UCSD-AML1 (cell line): ENCODE measurements around the gene LINS1.
A peak's percentile ranks its signal among the peaks of the same experiment; 100 is the strongest.
"Not testable (repeated sequence)": the region's sequence is repeated elsewhere in the genome, so short reads cannot be mapped to it uniquely, and the experiment has no call there.

Experiments
- DNase-seq: peaks from one replicate; lab custom pipeline; 2025; ENCODE audit not compliant: unreplicated experiment; lab: John Stamatoyannopoulos, UW

The LINS1 gene

DNA sequence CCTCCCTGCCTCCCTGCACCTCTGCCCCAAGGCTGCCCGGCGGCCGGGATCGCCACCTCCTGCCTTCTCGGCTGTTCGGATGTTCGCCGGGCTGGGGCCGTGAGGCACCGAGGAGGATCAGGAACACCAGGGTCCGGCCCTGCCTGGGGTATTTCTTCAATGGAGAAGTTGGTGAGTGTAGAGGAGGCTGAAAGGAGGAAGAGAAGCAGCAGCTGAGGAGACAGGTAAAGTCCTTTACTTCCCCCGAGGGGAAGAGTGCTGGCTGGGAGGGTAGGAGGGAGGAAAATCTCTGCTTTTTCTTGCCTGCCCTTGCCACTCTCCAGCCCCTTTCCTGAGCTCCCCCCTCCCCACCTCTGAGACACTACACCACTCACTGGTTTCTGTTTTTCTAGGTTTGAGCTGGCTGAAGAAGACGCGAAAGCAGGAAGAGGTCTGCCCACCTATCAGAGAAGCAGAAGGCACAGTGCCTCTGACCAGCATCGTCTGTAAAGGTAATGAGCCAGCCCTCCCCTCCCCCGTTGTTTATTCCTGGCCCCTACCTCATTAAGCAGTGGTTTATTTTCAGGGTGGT, 924 bp upstream of the LINS1 start:
- no peak for DNase-seq

DNA sequence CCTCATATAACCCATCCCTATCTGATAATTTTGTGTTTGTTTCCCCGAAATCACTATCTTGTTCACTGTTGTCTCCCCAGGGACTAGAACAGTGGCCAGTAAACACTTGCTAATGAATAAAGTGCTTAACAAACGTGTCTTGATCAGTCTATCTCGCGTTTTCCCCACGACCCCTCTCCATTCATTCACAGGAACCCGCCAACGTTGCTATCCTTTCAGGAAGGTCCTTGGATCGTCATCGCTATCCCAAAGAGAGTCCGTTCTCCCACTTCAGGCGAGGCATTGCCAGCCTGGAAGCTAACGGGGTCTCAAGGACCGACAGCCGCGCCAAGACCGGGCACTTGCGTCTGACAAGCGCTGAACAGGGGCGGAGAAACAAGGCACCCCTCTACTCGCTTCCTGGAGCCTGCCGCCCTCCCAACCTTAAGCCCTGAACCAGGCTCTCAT, 344 bp downstream of the LINS1 start:
- no peak for DNase-seq

DNA sequence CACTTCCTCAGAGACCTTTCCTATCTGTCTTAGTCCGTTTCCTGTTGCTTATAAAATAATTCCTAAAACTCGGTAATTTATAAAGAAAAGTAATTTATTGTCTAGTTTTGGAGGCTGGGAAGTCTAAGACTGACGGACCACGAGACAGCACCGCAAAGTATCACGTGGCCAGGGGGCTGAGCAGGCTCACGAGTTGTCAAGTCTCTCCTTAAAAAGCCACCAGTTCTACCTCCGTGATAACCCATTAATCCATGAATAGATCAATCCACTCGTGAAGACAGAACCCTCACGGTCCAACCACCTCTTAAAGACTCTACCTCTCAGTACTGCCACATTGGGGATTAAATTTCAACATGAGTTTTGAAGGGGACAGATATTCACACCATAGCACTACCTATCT, 821 bp downstream of the LINS1 start:
- DNase-seq: peak; percentile 16

DNA sequence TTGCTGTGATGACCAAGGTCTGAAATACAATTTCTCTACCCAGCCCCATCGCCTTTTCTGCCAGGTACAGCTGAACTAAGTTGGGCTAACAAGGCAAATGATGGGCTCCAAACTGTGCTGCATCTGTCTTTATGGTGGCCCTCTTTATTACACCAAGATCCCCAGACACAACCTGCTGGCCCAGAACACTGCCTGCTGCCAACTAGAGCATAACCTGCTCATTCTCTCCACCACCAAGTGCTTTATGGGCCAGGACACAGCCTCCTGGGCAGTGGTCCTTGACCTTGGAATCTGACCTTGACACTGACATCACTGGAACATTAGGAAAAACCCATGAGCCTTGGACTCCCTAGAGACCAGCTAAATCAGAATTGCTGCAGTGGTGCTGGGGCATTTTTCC, 3.3 kb downstream of the LINS1 start:
- no peak for DNase-seq

DNA sequence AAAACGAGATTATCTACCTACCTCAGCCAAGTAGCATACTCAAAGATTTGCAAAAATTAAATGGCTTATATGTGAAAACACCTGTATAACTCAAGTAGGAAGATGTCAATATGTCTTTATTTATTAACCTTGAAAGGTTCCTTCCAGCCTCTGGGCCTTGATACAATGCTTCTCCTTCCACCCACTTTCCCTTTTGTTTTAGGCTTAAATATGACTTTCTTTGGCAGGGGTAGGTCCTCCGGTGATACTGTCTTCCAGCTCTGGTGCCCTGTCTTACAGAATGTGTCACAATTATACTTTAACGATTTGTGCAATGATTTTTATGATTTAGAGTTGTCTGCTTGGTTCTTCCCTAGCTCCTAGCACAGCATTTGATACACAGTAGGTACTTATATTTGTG, 4.1 kb downstream of the LINS1 start:
- DNase-seq: no peak

DNA sequence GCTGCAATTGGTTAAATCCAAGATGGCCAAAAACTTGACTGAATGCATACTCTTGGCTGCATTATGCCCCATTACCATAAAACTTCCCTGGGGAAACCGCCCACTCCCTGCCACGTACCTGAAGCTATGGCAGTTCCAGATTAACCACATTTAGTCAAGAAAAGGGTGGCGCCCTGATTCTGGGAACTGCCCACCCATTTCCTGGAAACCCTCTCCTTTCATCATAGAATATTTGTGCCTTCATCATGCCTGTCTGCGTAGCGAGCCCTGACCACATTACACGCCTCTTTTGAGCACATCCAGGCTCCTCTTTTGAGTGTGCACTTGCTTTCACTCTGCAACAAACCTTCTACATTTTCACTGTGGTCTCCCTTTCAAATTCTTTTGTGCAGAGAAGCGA, 5.2 kb downstream of the LINS1 start:
- DNase-seq: peak; percentile 45

DNA sequence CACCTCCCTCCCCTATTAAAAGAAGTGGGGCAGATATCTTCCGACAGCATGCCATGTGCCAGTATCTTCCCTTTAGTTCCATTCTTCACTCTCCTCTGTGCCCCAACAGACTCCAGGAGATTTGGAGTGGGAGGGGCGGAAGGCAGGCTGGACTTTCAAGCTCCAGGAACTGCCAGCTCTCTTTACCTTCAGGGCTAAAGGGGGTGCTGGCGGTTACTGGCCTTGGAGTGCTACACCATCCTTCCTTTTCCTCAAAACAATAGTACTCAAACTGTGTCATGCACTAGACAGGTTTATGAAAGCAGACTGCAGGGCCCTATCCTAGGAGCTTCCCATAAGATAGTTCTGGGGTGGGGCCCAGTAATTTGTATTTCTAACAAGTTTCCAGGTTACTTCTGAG, 6.0 kb downstream of the LINS1 start:
- DNase-seq: no peak

DNA sequence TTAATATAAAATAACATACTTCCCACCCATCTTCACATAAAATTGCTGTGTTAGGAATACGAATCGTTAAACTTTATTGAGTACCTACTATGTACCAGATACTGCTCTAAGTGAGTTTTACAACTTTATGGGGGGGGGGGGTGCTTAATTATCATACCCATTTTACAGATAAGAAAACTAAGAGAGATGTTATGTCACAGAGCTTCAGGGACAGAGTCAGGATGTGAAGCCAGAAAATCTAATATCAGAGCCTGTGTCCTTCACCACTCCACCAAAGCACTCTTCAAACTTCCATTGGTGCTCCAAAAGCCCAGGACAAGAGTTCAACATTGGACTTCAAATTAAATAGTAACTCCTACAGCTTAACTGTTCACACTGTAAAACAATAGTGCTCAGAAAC, 8.6 kb downstream of the LINS1 start:
- DNase-seq: no peak

DNA sequence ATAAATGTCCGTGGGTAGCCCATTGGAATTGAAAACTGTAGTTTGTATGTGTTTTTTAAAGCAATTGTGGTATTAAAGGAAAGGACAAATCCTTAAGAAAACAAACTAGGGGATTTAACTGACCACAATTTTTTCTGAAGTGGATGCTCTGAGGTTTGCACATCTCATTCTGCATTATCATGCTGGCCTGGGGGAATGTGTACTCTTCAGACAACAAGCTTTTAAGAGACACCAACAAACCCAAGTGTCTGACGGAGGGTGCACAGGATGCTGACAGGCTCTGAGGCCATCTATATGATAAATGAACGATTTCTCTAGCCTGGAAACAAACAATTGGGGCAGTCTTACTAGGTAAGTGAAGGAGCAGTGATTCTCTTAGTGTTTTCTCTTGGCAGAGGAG, 9.1 kb downstream of the LINS1 start:
- DNase-seq: no peak

DNA sequence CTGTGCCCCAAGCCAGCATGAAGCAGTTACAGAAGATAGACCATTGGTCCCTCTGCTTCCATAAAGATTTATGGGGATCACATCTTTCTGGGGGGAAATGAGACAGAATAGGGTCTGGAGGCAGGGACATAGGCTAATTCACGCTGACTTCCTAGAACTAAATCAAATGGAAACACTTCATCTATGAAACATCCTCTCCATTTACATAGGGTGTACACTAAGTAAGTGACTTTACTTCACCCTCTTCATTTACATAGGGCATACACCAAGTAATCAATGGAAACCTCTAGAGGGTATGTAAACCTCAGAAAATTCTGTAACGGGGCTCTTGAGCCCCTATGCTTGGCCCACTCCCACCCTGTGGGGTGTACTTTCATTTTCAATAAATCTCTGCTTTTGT, 10.1 kb downstream of the LINS1 start:
- no peak for DNase-seq

DNA sequence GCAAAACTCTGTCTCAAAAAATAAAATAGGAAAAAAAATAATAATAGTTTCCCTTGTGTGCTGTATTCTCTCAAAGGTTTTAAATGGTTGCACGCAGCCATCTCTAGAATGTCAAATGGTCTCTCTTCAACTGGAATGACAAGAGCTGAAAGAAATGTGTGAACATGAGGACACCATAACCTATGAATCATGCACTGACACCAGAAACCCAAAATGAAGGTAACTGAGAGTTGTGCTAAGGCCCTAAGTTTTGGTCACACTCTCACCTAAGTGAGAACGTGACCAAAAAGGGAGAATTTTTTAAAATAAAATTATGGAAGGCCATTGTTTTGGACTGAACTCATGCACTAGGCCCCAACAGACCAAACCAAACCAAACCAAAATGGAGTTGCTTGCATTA, 10.8 kb downstream of the LINS1 start:
- not testable (repeated sequence) for DNase-seq

DNA sequence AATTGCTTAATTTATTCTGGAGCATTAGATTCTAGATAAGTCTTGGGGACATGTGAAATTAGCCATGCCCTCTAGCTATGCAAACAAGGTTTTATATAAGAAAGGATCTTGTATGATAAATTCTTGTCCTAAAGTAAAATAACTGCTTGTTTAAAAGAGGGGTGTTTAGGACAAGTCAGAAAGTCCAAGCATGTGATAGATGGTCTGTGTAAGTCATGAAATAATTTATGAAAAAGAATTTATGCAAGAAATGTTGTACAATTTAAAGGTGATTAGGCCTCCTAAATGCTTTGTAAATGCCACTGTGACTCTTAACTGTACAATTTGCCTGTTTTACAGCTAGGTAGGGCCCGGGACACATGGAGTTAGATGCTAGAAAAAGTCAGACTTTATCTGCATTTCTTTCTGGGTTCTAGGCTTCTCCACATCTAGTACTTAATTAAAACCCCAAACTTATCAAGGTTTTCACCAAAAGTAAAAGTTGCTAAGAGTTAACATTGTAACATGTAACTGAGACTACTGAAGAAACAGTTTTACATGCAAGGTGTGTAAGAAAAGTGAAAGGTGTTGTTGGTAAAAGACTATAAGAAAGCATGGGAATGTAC, 13.2 kb downstream of the LINS1 start:
- no peak for DNase-seq

DNA sequence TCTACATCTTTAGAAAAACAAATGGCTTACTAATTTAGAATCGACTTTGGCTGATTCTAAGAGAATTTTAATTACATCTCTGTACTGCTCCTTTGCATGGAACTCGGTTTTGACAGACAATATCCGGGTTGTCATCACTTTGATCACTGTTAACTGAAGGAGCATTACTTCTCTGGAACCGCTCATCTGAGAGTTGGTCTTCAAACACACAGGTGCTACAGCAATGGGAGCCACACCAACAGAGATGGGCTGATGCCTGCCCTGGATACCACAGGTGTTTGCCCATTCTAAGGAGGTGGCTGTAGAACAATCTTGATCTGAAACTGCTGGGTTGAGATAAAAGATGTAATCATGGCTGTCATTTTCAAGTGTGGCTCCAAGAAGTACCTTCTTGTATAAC, 21.6 kb downstream of the LINS1 start:
- no peak for DNase-seq

DNA sequence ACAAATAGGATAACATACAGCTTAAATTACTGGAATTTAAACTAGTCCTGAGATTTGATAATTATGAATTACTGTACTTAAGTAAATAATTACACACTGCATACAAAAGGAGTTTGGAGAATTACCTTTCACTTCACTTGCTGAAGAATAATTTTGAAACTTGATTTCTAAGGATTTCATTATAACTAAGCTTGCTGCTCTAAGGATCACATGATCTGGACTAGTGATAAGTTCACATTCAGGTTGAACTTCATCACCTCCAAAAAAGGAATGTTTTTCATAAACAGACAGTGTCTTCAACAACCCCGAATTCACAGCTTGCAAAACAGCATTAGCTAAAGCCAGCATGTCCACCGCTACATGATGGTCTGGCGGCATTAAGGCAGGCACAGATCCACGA, 28.5 kb downstream of the LINS1 start:
- DNase-seq: no peak

DNA sequence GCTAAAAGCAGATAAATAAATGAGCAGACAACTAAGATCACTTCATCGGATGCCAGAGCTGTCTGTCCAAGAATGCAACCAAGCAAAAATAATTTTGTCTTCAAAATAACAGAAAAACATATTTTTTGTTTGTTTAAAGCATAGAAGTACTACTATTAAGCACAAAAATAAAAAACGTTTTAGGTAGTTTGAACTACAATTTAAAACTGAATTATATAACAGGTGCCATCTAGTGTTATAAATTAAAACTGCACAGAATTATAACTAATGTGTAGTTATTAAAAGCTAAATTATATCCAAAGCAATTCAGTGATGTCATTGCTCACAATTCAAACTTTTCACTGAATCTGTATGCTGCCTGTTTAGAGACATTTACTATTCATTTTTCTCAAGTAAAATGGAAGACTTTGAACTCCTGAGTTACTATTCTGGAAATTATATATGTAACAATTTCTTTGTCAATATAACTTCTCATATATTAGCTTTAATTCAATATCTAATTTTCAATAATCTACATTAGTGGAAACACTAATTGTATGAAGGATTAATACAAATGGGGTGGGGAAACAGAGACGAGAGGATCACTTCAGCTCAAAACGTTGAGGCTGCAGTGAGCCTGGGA, 29.5 kb downstream of the LINS1 start:
- no peak for DNase-seq

DNA sequence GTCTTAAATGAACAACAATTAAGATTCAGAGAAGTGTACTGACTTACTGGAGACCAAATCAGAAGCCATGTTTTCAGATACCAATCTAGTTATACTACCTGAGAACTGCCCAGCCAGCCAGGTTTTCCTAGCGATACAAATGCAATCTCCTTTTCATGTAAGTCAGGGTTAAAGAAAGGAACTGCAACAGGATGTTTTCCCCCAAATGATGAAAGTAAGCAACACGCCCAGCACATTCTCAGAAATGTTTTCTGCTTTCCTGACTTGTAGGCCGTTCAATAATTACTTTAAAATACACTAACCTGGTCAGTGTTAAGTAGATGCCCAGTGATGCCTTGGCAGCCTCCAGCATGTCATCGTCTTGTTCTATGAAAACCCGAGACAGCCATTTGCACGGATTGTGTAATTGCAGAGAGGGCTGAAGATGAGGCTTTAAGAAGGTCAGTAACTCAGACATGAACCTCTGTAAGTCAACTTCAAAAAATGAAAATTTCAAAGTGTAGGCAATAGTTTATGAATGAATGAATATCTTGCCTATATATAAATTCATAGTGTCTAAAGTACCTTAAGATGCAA, 30.3 kb downstream of the LINS1 start:
- no peak for DNase-seq

DNA sequence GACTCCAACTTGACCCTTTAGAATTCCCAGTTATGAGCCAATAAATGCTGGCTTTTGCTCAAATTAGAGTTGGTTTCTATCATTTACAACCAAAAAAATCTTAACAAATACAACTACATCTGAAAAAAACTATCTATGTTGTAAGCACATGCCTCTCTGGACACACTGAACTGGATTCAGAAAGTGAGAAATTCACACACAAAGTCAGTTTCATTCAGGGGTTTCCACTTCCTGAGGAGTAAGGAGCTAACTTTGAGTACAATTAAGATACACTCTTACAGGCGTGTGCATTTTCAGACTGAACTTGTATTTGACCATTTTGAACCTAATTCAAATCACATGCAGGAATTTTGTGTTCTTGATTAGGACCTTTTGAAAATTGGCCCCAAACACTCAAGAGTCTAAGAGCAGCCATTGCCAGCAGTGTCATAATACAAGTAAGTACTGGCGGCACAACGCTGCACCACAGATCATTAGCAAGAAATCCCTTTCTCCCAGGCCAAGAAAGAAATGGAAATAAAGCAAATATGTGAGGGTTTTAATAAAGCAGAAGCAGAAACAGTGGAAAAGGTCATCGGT, 31.2 kb downstream of the LINS1 start:
- DNase-seq: no peak

DNA sequence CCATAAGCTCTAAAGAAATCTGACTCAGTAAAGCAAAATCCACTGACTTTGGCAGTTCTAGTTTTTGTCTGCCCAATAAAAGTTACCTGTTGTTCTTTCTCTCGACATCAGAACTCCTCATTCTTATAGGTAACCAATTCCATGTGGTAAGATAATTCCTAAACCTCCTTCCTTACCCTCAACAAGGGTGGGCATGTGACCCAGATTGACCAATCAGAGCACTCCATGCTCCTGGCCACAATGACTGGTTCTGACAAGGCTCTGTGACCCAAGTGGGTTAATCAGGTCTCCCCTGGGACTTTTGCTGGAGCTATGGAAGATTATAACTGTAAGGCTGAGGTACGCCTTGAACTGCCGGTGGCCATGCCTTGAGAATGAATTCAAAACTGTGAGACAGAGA, 31.7 kb downstream of the LINS1 start:
- no peak for DNase-seq

DNA sequence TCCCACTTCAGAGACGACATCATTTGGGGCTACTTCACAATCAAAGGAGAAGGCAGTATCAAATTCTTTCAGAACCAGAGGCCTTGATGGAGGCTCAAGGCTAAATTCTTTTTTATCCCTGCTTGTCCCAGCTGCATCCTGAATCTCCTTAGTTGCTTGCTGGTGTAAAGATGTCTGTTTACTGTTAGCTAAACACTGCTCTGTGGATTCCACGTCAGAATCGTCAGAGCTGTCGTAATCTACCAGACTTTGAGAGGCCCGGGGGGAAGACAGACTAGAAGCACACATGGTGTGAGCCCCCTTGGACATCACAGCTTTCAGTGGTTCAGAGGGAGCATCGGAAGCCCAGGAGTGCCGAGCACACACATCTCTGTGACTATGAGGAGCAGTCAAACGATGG, 32.6 kb downstream of the LINS1 start:
- no peak for DNase-seq

DNA sequence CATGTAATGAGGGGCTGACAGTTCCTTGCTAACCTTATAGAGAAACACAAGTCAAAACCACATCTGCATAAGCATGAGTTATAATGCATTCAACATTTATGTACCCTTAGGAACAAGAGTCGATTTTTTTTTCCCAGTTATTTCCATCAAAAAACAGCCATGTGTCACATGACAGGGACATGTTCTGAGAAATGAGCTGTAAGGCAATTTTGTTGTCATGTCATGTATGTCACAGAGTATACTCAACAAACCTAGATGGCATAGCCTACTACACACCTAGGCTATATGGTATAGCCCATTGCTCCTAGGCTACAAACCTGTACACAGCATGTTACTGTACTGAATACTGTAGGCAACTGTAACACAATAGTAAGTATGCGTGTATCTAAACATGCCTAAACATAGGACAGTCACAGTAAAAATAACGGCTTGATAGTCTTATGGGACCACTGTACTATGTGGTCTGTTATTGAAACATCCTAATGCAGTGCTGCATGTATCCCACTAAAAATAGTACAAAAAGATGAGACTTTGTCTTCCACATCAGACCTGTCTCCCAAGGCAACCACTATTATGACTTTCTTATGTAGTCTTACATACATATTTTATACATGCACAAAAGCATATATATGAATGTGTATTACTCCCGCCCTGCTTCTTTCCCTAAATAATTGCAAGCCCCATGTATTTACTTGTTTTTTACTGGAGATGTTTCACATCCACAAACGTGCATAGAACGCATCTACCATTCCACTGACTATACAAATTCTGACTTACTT, 34.9 kb downstream of the LINS1 start:
- DNase-seq: no peak

DNA sequence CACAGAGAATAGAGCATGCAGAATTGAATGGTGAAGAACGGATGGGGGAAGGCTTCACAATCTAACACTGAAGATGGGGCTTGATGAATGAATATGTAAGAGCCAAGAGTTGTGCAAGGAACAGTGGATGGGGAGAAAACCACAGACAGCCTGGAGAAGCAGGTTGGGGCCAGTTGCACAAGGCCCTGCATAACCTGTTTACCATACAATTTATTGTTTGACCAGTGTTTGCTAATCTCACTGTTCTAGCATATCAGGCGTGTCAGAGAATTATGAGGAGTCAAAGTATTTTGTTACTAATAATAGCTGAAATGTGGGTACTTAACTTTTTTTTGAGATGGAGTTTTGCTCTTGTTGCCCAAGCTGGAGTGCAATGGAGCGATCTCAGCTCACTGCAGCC, 36.4 kb downstream of the LINS1 start:
- DNase-seq: no peak
